ENCODE data around the gene YAE1. TPM values are rescaled to one million over a fixed set of nuclear protein-coding genes. Genes with fewer than 3 reads are reported as not detected.

The YAE1 gene
- total and polyA plus RNA-seq, 2 experiments from 2014 or later, result 30.5 to 107 TPM

- no peak for TF ChIP-seq ZNF462 (CRISPR knock-in tag; IDR thresholded peaks at IDR 0.05)
- no peak for TF ChIP-seq REST (IDR thresholded peaks at IDR 0.05; ENCODE audit: unreplicated experiment)
- TF ChIP-seq ZNF114 (CRISPR knock-in tag; IDR thresholded peaks at IDR 0.05), result no peak
- no peak for TF ChIP-seq EZH2 (IDR thresholded peaks at IDR 0.05; ENCODE audit: low read depth, unreplicated experiment)
Observed at GRCh38 chr7:39587393-39587792, 21.2 kb downstream of the YAE1 start (continued).

- Mint-ChIP-seq H3K4me1 (peaks cover 13% of the 10 kb centered on the region), H3K27ac (no peak overlapping the region; the same call in 1 of the 2 replicates), H3K36me3 (ENCODE audit: low read depth) (no peaks in the 10 kb centered on the region), H3K9me3 (no peaks in the 10 kb centered on the region), H3K27me3 (ENCODE audit: insufficient read depth, low read depth, poor library complexity) (peaks cover 3% of the 10 kb centered on the region), H3K4me3 (no peak overlapping the region)
- no peaks in the 10 kb centered on the region for H3F3A ChIP-seq (replicated peaks; ENCODE audit: low read depth)
- no peak overlapping the region for H3K4me2 ChIP-seq
- no peak overlapping the region for H3K27ac ChIP-seq (ENCODE audit: low read depth)
- H3K4me3 ChIP-seq, result no peak overlapping the region
- H3K36me3 ChIP-seq (ENCODE audit: insufficient read depth), result no peaks in the 10 kb centered on the region
- H3K27me3 ChIP-seq (ENCODE audit: insufficient read depth), result no peaks in the 10 kb centered on the region
- peaks cover 13% of the 10 kb centered on the region for H3K4me1 ChIP-seq (ENCODE audit: insufficient read depth)
- TF ChIP-seq CREB1 (CRISPR knock-in tag; IDR thresholded peaks at IDR 0.05; ENCODE audit: low read depth) (no peak), STAT1 (IDR thresholded peaks at IDR 0.05; ENCODE audit: unreplicated experiment) (no peak)
- DNase-seq (ENCODE audit: low spot score), result no peak
- H2AFZ ChIP-seq, result no peak overlapping the region
- H4K20me1 ChIP-seq (replicated peaks; ENCODE audit: insufficient read depth), result no peaks in the 10 kb centered on the region
- no peaks in the 10 kb centered on the region for H3K9me2 ChIP-seq (ENCODE audit: insufficient read depth)
- no peaks in the 10 kb centered on the region for H3K79me2 ChIP-seq (replicated peaks; ENCODE audit: insufficient read depth)
- ATAC-seq, result no peak
Observed at GRCh38 chr7:39588416-39588815, 22.2 kb downstream of the YAE1 start.

All from GM23338 (cell line).